GM12878 (cell line): ENCODE measurements around the gene ZBTB5. TPM values are rescaled to one million over a fixed set of nuclear protein-coding genes. Genes with fewer than 3 reads are reported as not detected.

Experiments used
- ATF7 ChIP-seq: fragments of 450-650 bp; IDR thresholded peaks from 2 replicates; pipeline ENCODE4 v1.6.1; 2016; ENCODE audit warnings: low read depth, mild to moderate bottlenecking
- CBFB ChIP-seq: IDR thresholded peaks from 2 replicates; pipeline ENCODE4 v1.6.1; 2016; ENCODE audit warnings: antibody characterized with exemption, low read depth
- CBX3 ChIP-seq: fragments of 200-600 bp; sonication (generic); IDR thresholded peaks from 2 replicates; pipeline ENCODE4 v1.6.1; 2016; ENCODE audit warnings: low read depth, borderline replicate concordance
- CHD2 ChIP-seq: IDR thresholded peaks from 2 replicates; pipeline ENCODE4 v1.6.1; 2011; ENCODE audit warnings: low read depth, low read length, improper control_type of control experiment, borderline replicate concordance
- CREM ChIP-seq: IDR thresholded peaks from 2 replicates; pipeline ENCODE4 v1.6.1; 2014; ENCODE audit warnings: antibody characterized with exemption, low read depth
- ETV6 ChIP-seq, 2 experiments: fragments of 450-650 bp in 1 of 2; IDR thresholded peaks in 1 of 2; conservative IDR thresholded peaks in 1 of 2; 2 replicates each; pipeline ENCODE4 v1.6.1; 2014; ENCODE audit warnings: antibody characterized with exemption in 1 of 2, borderline replicate concordance in 1 of 2, low read depth in 1 of 2, mild to moderate bottlenecking in 1 of 2, moderate library complexity in 1 of 2
- FOXK2 ChIP-seq: fragments of 450-650 bp; IDR thresholded peaks from 2 replicates; pipeline ENCODE4 v1.6.1; 2017; ENCODE audit warnings: mild to moderate bottlenecking, moderate library complexity
- GATAD2B ChIP-seq: fragments of 450-650 bp; conservative IDR thresholded peaks from 2 replicates; pipeline ENCODE4 v1.6.1; 2017; ENCODE audit warnings: low read depth, mild to moderate bottlenecking, moderate library complexity
- HDAC6 ChIP-seq: fragments of 200-600 bp; sonication (generic); IDR thresholded peaks from one replicate; pipeline ENCODE4 v1.8.0; 2017; ENCODE audit warnings: antibody characterized with exemption; ENCODE audit not compliant: unreplicated experiment
- NBN ChIP-seq: fragments of 450-650 bp; IDR thresholded peaks from 2 replicates; pipeline ENCODE4 v1.6.1; 2016
- NR2C2 ChIP-seq: IDR thresholded peaks from 2 replicates; pipeline ENCODE4 v1.6.1; 2011; ENCODE audit warnings: borderline replicate concordance, low read depth; ENCODE audit not compliant: control insufficient read depth, insufficient read length
- NR2F1 ChIP-seq: fragments of 450-650 bp; conservative IDR thresholded peaks from 2 replicates; pipeline ENCODE4 v1.6.1; 2017; ENCODE audit warnings: mild to moderate bottlenecking
- RCOR1 ChIP-seq: conservative IDR thresholded peaks from 2 replicates; pipeline ENCODE4 v1.6.1; 2012; ENCODE audit warnings: low read depth, low read length, improper control_type of control experiment
- SUZ12 ChIP-seq: fragments of 200-600 bp; sonication (generic); IDR thresholded peaks from one replicate; pipeline ENCODE4 v1.6.1; 2018; ENCODE audit warnings: antibody characterized with exemption, mild to moderate bottlenecking; ENCODE audit not compliant: unreplicated experiment
- ZBTB40 ChIP-seq: fragments of 450-650 bp; IDR thresholded peaks from 2 replicates; pipeline ENCODE4 v1.6.1; 2016; ENCODE audit warnings: mild to moderate bottlenecking, moderate library complexity, borderline replicate concordance
- ZNF217 ChIP-seq: fragments of 450-650 bp; IDR thresholded peaks from 2 replicates; pipeline ENCODE4 v1.6.1; 2017; ENCODE audit warnings: antibody characterized with exemption, mild to moderate bottlenecking
- ZNF622 ChIP-seq: fragments of 450-650 bp; IDR thresholded peaks from 2 replicates; pipeline ENCODE4 v1.6.1; 2017; ENCODE audit warnings: mild to moderate bottlenecking, inconsistent platforms
- polyA plus RNA-seq, 11 experiments: library from polyadenylated mRNA; depleted of rRNA in 4 of 11; unstranded in 6 of 11; stranded (reverse) in 5 of 11; fragments of >200 nt; fragmentation: Nextera tagmentation in 4 of 11; fragmentation: Illumina TruSeq in 1 of 11; extraction: Ambion mirVana in 4 of 11; extraction: Trizol in 1 of 11; gene quantifications; 1 replicate in 1 of 11; 2 replicates in 10 of 11; pipeline versions ENCODE4 v1.2.1 to v1.2.3, GENCODE V29; 2011 to 2016; ENCODE audit warnings: inconsistent platforms in 2 of 11, missing spikeins in 2 of 11, low read depth in 1 of 11
- total RNA-seq, 4 experiments: library from RNA; depleted of rRNA in 3 of 4; stranded (reverse); fragments of >200 nt in 3 of 4; fragmentation: Illumina TruSeq in 1 of 4; extraction: Trizol in 1 of 4; gene quantifications; 2 replicates each; pipeline versions ENCODE4 v1.2.1 to v1.2.3, GENCODE V29; 2013 to 2021
- TF ChIP-seq, protein P1 (sequence below): IDR thresholded peaks from 2 replicates; pipeline ENCODE4 v1.6.1; 2011; ENCODE audit warnings: low read depth, low read length, improper control_type of control experiment, borderline replicate concordance
- TF ChIP-seq, protein P2 (sequence below): IDR thresholded peaks from 2 replicates; pipeline ENCODE4 v1.6.1; 2012; ENCODE audit warnings: low read length, inconsistent platforms
- TF ChIP-seq, protein P3 (sequence below): IDR thresholded peaks from 2 replicates; pipeline ENCODE4 v1.6.1; 2011; ENCODE audit warnings: borderline replicate concordance, low read depth, mild to moderate bottlenecking, moderate library complexity, mixed read lengths, low read length; ENCODE audit not compliant: insufficient read depth; ENCODE audit errors: extremely low read length
- TF ChIP-seq, protein P4 (sequence below): fragments of 450-650 bp; formaldehyde crosslinking; IDR thresholded peaks from 2 replicates; pipeline ENCODE4 v1.4.0; 2020; ENCODE audit warnings: mild to moderate bottlenecking, moderate library complexity

The ZBTB5 gene
- total and polyA plus RNA-seq, 10 of the 15 experiments (the other 5 are each of a cell fraction or from before 2014, with no cell fraction given) = 1.4 to 32.5 (median 12.1) TPM

GRCh38 chr9:37390759-37391158 is 74.5 kb downstream of the ZBTB5 start (continued):
- TF ChIP-seq, protein P1, sequence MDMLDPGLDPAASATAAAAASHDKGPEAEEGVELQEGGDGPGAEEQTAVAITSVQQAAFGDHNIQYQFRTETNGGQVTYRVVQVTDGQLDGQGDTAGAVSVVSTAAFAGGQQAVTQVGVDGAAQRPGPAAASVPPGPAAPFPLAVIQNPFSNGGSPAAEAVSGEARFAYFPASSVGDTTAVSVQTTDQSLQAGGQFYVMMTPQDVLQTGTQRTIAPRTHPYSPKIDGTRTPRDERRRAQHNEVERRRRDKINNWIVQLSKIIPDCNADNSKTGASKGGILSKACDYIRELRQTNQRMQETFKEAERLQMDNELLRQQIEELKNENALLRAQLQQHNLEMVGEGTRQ = no peak
- TF ChIP-seq ZNF622 (no peak), ATF7 (peak; percentile 87), CBFB (0 out of 2 replicates have a peak, but pooled peaks have one; percentile 23), RCOR1 (no peak), HDAC6 (no peak), NBN (no peak), ZNF217 (no peak), CHD2 (no peak), ETV6 (conservative IDR thresholded peaks at IDR 0.05 in 1 of 2, IDR thresholded peaks at IDR 0.05 in 1 of 2; ENCODE audit: borderline replicate concordance in 1 of 2, low read depth in 1 of 2) (peak in 1 of 2 experiments; percentile 63; a peak in 1 of 4 replicates), CBX3 (no peak), NR2C2 (no peak), FOXK2 (no peak), CREM (peak; percentile 62), NR2F1 (peak; percentile 73), SUZ12 (no peak), ZBTB40 (no peak), GATAD2B (no peak)
- TF ChIP-seq, protein P2, sequence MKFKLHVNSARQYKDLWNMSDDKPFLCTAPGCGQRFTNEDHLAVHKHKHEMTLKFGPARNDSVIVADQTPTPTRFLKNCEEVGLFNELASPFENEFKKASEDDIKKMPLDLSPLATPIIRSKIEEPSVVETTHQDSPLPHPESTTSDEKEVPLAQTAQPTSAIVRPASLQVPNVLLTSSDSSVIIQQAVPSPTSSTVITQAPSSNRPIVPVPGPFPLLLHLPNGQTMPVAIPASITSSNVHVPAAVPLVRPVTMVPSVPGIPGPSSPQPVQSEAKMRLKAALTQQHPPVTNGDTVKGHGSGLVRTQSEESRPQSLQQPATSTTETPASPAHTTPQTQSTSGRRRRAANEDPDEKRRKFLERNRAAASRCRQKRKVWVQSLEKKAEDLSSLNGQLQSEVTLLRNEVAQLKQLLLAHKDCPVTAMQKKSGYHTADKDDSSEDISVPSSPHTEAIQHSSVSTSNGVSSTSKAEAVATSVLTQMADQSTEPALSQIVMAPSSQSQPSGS = peak; percentile 86
- TF ChIP-seq, protein P3, sequence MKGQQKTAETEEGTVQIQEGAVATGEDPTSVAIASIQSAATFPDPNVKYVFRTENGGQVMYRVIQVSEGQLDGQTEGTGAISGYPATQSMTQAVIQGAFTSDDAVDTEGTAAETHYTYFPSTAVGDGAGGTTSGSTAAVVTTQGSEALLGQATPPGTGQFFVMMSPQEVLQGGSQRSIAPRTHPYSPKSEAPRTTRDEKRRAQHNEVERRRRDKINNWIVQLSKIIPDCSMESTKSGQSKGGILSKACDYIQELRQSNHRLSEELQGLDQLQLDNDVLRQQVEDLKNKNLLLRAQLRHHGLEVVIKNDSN = no peak
- TF ChIP-seq, protein P4, sequence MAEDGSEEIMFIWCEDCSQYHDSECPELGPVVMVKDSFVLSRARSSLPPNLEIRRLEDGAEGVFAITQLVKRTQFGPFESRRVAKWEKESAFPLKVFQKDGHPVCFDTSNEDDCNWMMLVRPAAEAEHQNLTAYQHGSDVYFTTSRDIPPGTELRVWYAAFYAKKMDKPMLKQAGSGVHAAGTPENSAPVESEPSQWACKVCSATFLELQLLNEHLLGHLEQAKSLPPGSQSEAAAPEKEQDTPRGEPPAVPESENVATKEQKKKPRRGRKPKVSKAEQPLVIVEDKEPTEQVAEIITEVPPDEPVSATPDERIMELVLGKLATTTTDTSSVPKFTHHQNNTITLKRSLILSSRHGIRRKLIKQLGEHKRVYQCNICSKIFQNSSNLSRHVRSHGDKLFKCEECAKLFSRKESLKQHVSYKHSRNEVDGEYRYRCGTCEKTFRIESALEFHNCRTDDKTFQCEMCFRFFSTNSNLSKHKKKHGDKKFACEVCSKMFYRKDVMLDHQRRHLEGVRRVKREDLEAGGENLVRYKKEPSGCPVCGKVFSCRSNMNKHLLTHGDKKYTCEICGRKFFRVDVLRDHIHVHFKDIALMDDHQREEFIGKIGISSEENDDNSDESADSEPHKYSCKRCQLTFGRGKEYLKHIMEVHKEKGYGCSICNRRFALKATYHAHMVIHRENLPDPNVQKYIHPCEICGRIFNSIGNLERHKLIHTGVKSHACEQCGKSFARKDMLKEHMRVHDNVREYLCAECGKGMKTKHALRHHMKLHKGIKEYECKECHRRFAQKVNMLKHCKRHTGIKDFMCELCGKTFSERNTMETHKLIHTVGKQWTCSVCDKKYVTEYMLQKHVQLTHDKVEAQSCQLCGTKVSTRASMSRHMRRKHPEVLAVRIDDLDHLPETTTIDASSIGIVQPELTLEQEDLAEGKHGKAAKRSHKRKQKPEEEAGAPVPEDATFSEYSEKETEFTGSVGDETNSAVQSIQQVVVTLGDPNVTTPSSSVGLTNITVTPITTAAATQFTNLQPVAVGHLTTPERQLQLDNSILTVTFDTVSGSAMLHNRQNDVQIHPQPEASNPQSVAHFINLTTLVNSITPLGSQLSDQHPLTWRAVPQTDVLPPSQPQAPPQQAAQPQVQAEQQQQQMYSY (CRISPR knock-in tag) = no peak
